ENCODE results near the gene CSMD2.

- TF ChIP-seq CTCF (IDR thresholded peaks at IDR 0.05 in 4 of 5, conservative IDR thresholded peaks at IDR 0.05 in 1 of 5) (no peak), POLR2A (IDR thresholded peaks at IDR 0.05) (no peak)
Observed at GRCh38 chr1:33659641-33660040, 505.4 kb downstream of the CSMD2 start.

Data from gastrocnemius medialis (tissue), 4 donors.